ENCODE results near the gene ZMAT5. TPM values are rescaled to one million over a fixed set of nuclear protein-coding genes. Genes with fewer than 3 reads are reported as not detected.
A peak's percentile ranks its signal among the peaks of the same experiment; 100 is the strongest.

Gene ZMAT5
- total and polyA plus RNA-seq, 2 of the 13 experiments (the other 11 are each of a cell fraction or from before 2014, with no cell fraction given): 20.7 to 27.8 TPM

DNA sequence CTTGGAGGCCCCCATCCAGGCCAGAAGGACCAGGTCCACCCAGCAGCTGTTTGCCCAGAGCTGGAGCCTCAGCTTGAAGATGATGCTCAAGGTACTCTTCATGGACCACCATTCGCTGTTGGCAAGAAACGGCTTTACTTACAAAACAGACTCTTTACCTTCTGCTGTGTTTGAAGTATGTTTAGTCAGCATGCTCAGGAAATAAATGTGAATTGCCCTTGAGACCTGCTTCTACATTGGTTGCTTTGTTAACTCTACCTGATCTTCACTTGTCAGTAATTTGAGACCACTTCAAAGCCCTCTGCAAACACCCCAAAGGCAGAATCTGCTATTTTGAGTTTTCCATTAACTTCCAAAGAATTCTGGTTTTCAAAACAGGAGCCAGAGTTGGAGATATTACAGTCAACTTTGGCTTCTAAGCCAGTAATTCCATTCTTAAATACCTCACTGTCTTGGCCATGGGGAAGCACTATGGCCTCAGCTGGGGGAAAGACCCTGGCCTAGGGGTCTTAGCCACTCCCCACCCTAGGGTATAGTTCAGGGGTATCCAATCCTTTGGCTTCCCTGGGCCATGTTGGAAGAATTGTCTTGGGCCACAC, 3.0 kb upstream of the ZMAT5 start (continued):
- TF ChIP-seq MAFF (IDR thresholded peaks at IDR 0.05; ENCODE audit: low read depth, low read length) (peak; percentile 56), ARID5B (CRISPR knock-in tag; IDR thresholded peaks at IDR 0.05) (peak; percentile 95), MBD4 (IDR thresholded peaks at IDR 0.05; ENCODE audit: borderline replicate concordance, low read length) (0 out of 2 replicates have a peak, but pooled peaks have one; percentile 62), AKNA (CRISPR knock-in tag; IDR thresholded peaks at IDR 0.05; ENCODE audit: borderline replicate concordance) (no peak), SOX6 (IDR thresholded peaks at IDR 0.05) (no peak), SOX6 (CRISPR knock-in tag; IDR thresholded peaks at IDR 0.05) (peak; percentile 92), CEBPG (CRISPR knock-in tag; IDR thresholded peaks at IDR 0.05) (peak; percentile 47), GATA4 (IDR thresholded peaks at IDR 0.05; ENCODE audit: borderline replicate concordance, low read depth) (peak; percentile 58; the same call in 1 of the 2 replicates), GMEB1 (CRISPR knock-in tag; IDR thresholded peaks at IDR 0.05; ENCODE audit: borderline replicate concordance) (peak; percentile 32; the same call in 1 of the 2 replicates), NCOA1 (CRISPR knock-in tag; IDR thresholded peaks at IDR 0.05) (no peak), ZNF124 (CRISPR knock-in tag; IDR thresholded peaks at IDR 0.05) (peak; percentile 41; the same call in 1 of the 2 replicates), HNF4A (CRISPR knock-in tag; IDR thresholded peaks at IDR 0.05) (peak; percentile 61), ZNF782 (CRISPR knock-in tag; IDR thresholded peaks at IDR 0.05; ENCODE audit: borderline replicate concordance) (no peak), ZSCAN9 (CRISPR knock-in tag; IDR thresholded peaks at IDR 0.05; ENCODE audit: borderline replicate concordance) (peak; percentile 60; the same call in 1 of the 2 replicates)
- TF ChIP-seq, protein P1, sequence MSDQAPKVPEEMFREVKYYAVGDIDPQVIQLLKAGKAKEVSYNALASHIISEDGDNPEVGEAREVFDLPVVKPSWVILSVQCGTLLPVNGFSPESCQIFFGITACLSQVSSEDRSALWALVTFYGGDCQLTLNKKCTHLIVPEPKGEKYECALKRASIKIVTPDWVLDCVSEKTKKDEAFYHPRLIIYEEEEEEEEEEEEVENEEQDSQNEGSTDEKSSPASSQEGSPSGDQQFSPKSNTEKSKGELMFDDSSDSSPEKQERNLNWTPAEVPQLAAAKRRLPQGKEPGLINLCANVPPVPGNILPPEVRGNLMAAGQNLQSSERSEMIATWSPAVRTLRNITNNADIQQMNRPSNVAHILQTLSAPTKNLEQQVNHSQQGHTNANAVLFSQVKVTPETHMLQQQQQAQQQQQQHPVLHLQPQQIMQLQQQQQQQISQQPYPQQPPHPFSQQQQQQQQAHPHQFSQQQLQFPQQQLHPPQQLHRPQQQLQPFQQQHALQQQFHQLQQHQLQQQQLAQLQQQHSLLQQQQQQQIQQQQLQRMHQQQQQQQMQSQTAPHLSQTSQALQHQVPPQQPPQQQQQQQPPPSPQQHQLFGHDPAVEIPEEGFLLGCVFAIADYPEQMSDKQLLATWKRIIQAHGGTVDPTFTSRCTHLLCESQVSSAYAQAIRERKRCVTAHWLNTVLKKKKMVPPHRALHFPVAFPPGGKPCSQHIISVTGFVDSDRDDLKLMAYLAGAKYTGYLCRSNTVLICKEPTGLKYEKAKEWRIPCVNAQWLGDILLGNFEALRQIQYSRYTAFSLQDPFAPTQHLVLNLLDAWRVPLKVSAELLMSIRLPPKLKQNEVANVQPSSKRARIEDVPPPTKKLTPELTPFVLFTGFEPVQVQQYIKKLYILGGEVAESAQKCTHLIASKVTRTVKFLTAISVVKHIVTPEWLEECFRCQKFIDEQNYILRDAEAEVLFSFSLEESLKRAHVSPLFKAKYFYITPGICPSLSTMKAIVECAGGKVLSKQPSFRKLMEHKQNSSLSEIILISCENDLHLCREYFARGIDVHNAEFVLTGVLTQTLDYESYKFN (CRISPR knock-in tag; conservative IDR thresholded peaks at IDR 0.05): peak; percentile 96
